Tongue (tissue), 2 donors: ENCODE results near the gene CMC4. TPM values are rescaled to one million over a fixed set of nuclear protein-coding genes. Genes with fewer than 3 reads are reported as not detected.

Source experiments
- DNase-seq: peaks from one replicate; pipeline ENCODE4 v3.0.0-alpha.2; 2015
- total RNA-seq: library from RNA; depleted of rRNA; stranded (reverse); fragments of >200 nt; gene quantifications from one replicate; pipeline ENCODE4 v1.2.3, GENCODE V29; 2014

CMC4 gene
- total RNA-seq = 13.0 TPM

GRCh38 chrX:155070975-155071693, at the start of gene CMC4, which contains the start of the genes BRCC3 and MTCP1:
Gene CMC4, minus strand, starts transcription at chrX:155071136. Its CDS starts 7,113 bp downstream, at chrX:155064023.
Gene BRCC3, plus strand, starts transcription at chrX:155071508. Its CDS starts 20 bp downstream, at chrX:155071528.
Gene MTCP1, minus strand, starts transcription at chrX:155071136. Its CDS starts 5,126 bp downstream, at chrX:155066010.
- DNase-seq = peak; percentile 85

- DNase-seq = no peak
These were observed 44.4 kb upstream of the CMC4 start for GRCh38 chrX:155115174-155115819.

GRCh38 chrX:155113097-155113496, 42.2 kb upstream of the CMC4 start:
- no peak for DNase-seq

GRCh38 chrX:155112171-155112570, 41.2 kb upstream of the CMC4 start:
- DNase-seq = no peak

- DNase-seq = no peak
These were observed 37.5 kb upstream of the CMC4 start for GRCh38 chrX:155108427-155108826.

GRCh38 chrX:155105919-155106318, 35.0 kb upstream of the CMC4 start:
- no peak for DNase-seq

- peak; percentile 12 for DNase-seq
These were observed 23.6 kb upstream of the CMC4 start for GRCh38 chrX:155094468-155095061.

- no peak for DNase-seq
These were observed 16.2 kb upstream of the CMC4 start for GRCh38 chrX:155086961-155087735.

GRCh38 chrX:155086202-155086840, 15.4 kb upstream of the CMC4 start:
- peak; percentile 33 for DNase-seq

- DNase-seq = no peak
These were observed 851 bp upstream of the CMC4 start for GRCh38 chrX:155071694-155072280.

- DNase-seq = no peak
These were observed 317 bp downstream of the CMC4 start for GRCh38 chrX:155070663-155070974.

- DNase-seq = peak; percentile 3
These were observed 898 bp downstream of the CMC4 start for GRCh38 chrX:155070038-155070437.

- no peak for DNase-seq
These were observed 1.5 kb downstream of the CMC4 start for GRCh38 chrX:155069414-155069813.

- no peak for DNase-seq
These were observed 2.8 kb downstream of the CMC4 start for GRCh38 chrX:155068165-155068564.

- DNase-seq = no peak
These were observed 5.8 kb downstream of the CMC4 start for GRCh38 chrX:155065035-155065734.

- peak; percentile 45 for DNase-seq
These were observed 9.2 kb downstream of the CMC4 start for GRCh38 chrX:155061760-155062159.

- DNase-seq = peak; percentile 82
These were observed 13.8 kb downstream of the CMC4 start for GRCh38 chrX:155056877-155057792.

GRCh38 chrX:155056471-155056870, 14.5 kb downstream of the CMC4 start:
- DNase-seq = no peak

GRCh38 chrX:155055494-155055893, 15.4 kb downstream of the CMC4 start:
- DNase-seq = no peak

- no peak for DNase-seq
These were observed 16.7 kb downstream of the CMC4 start for GRCh38 chrX:155054255-155054654.
